Ovary (tissue), 3 donors: Measurements from ENCODE around the gene RNF19B.

Experiments used
- POLR2A ChIP-seq: fragments of 450-650 bp; IDR thresholded peaks from one replicate; pipeline ENCODE4 v1.6.1; 2017; ENCODE audit warnings: antibody characterized with exemption, mild to moderate bottlenecking, moderate library complexity
- TF ChIP-seq, protein P1 (sequence below), 3 donors: fragments of 450-650 bp in 2 of 3; fragments of 200-600 bp in 1 of 3; IDR thresholded peaks; one replicate each; pipeline versions ENCODE4 v1.5.1 to v1.8.0; 2016 to 2022; ENCODE audit warnings: antibody characterized with exemption in 3 of 3, mild to moderate bottlenecking in 1 of 3
- donor health status: DM: no; HTN: no; CAD: no.

GRCh38 chr1:32957017-32957416 lies 7.6 kb downstream of the RNF19B start:
- TF ChIP-seq, protein P1, sequence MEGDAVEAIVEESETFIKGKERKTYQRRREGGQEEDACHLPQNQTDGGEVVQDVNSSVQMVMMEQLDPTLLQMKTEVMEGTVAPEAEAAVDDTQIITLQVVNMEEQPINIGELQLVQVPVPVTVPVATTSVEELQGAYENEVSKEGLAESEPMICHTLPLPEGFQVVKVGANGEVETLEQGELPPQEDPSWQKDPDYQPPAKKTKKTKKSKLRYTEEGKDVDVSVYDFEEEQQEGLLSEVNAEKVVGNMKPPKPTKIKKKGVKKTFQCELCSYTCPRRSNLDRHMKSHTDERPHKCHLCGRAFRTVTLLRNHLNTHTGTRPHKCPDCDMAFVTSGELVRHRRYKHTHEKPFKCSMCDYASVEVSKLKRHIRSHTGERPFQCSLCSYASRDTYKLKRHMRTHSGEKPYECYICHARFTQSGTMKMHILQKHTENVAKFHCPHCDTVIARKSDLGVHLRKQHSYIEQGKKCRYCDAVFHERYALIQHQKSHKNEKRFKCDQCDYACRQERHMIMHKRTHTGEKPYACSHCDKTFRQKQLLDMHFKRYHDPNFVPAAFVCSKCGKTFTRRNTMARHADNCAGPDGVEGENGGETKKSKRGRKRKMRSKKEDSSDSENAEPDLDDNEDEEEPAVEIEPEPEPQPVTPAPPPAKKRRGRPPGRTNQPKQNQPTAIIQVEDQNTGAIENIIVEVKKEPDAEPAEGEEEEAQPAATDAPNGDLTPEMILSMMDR (IDR thresholded peaks at IDR 0.05): no peak
- TF ChIP-seq POLR2A: no peak
